H1 (cell line): ENCODE measurements around the gene AANAT. TPM values are rescaled to one million over a fixed set of nuclear protein-coding genes. Genes with fewer than 3 reads are reported as not detected.

ENCODE experiments used
- CTCF ChIA-PET: fragments of 300-600 bp; sonication (Branson Sonifier 250); formaldehyde crosslinking; loops from one replicate; lab custom pipeline; 2021; ENCODE audit not compliant: partially characterized antibody; lab: Charles Lee
- POLR2A ChIA-PET: fragments of 300-600 bp; sonication (Branson Sonifier 250); formaldehyde crosslinking; loops from one replicate; lab custom pipeline; 2021; ENCODE audit warnings: inconsistent platforms; ENCODE audit not compliant: partially characterized antibody; lab: Charles Lee
- DNase-seq, 2 experiments: peaks; one replicate each; pipeline versions ENCODE4 v3.0.0 to v3.0.0-alpha.2; 2010 to 2022; ENCODE audit warnings: low spot score in 2 of 2, low read depth in 1 of 2, mixed read lengths in 1 of 2
- FAIRE-seq: peaks from 2 replicates; lab custom pipeline; 2011; peaks lifted over from hg19 to GRCh38; lab: Jason Lieb, UNC
- H2AFZ ChIP-seq: 2 replicates; pipeline ENCODE4 v1.8.1; 2012; ENCODE audit warnings: low read length, inconsistent platforms
- H2AK5ac ChIP-seq: 2 replicates; pipeline ENCODE4 v1.6.1; 2013; ENCODE audit warnings: low read depth, low read length
- H2BK120ac ChIP-seq: replicated peaks from 2 replicates; pipeline ENCODE3; 2013; ENCODE audit warnings: low read depth, low read length, inconsistent platforms
- H2BK12ac ChIP-seq: 2 replicates; pipeline ENCODE4 v1.6.1; 2013; ENCODE audit warnings: low read depth, low read length
- H2BK15ac ChIP-seq: 2 replicates; pipeline ENCODE4 v1.6.1; 2013; ENCODE audit warnings: low read length
- H2BK20ac ChIP-seq: 2 replicates; pipeline ENCODE4 v1.6.1; 2013; ENCODE audit warnings: low read length
- H2BK5ac ChIP-seq: 2 replicates; pipeline ENCODE4 v1.6.1; 2013; ENCODE audit warnings: low read depth, low read length
- H3K14ac ChIP-seq: 2 replicates; pipeline ENCODE4 v1.6.1; 2013; ENCODE audit warnings: inconsistent platforms; ENCODE audit not compliant: insufficient read length
- H3K18ac ChIP-seq: 2 replicates; pipeline ENCODE4 v1.6.1; 2013; ENCODE audit warnings: low read length; ENCODE audit errors: extremely low read depth
- H3K23ac ChIP-seq: 2 replicates; pipeline ENCODE4 v1.6.1; 2013; ENCODE audit warnings: inconsistent platforms; ENCODE audit not compliant: insufficient read length
- H3K23me2 ChIP-seq: 2 replicates; pipeline ENCODE4 v1.6.1; 2013; ENCODE audit warnings: low read depth, low read length
- H3K27ac ChIP-seq: 2 replicates; pipeline ENCODE4 v1.6.1; 2011; ENCODE audit warnings: low read depth, low read length, inconsistent platforms
- H3K27me3 ChIP-seq, 4 experiments: replicated peaks in 1 of 4; 1 replicate in 1 of 4; 2 replicates in 3 of 4; pipeline versions ENCODE4 v1.6.1 to v1.8.1; 2011 to 2013; ENCODE audit warnings: low read length in 3 of 4, mild to moderate bottlenecking in 3 of 4, inconsistent platforms in 2 of 4, mixed read lengths in 2 of 4, moderate library complexity in 1 of 4; ENCODE audit not compliant: control insufficient read depth in 3 of 4, insufficient read depth in 3 of 4; ENCODE audit errors: extremely low read depth in 1 of 4
- H3K36me3 ChIP-seq, 4 experiments: 2 replicates each; pipeline versions ENCODE4 v1.6.1 to v1.8.1; 2011 to 2013; ENCODE audit warnings: mild to moderate bottlenecking in 4 of 4, low read length in 3 of 4, moderate library complexity in 2 of 4, control low read depth in 1 of 4, inconsistent platforms in 1 of 4; ENCODE audit not compliant: insufficient read depth in 4 of 4, control insufficient read depth in 2 of 4
- H3K4ac ChIP-seq: replicated peaks from 2 replicates; pipeline ENCODE3; 2013; ENCODE audit warnings: low read length, low read depth, mixed read lengths, inconsistent platforms; ENCODE audit not compliant: insufficient read length
- H3K4me1 ChIP-seq, 4 experiments: replicated peaks in 1 of 4; 1 replicate in 1 of 4; 2 replicates in 3 of 4; pipeline versions ENCODE4 v1.6.1 to v1.8.1; 2011 to 2013; ENCODE audit warnings: low read length in 3 of 4, inconsistent platforms in 2 of 4, mixed read lengths in 1 of 4; ENCODE audit not compliant: insufficient read depth in 4 of 4, control insufficient read depth in 3 of 4
- H3K4me2 ChIP-seq, 2 experiments: 2 replicates each; pipeline versions ENCODE4 v1.6.1 to v1.8.1; 2011 to 2013; ENCODE audit warnings: low read depth in 2 of 2, low read length in 2 of 2, control low read depth in 1 of 2, inconsistent platforms in 1 of 2, mild to moderate bottlenecking in 1 of 2; ENCODE audit not compliant: insufficient read depth in 1 of 2
- H3K4me3 ChIP-seq, 4 experiments: fragments of 200-600, 300-600 bp in 1 of 4; sonication (generic), shearing (Covaris generic), sonication (Bioruptor Twin) in 1 of 4; 2 replicates each; pipeline versions ENCODE4 v1.5.1 to v1.8.1; 2011 to 2016; ENCODE audit warnings: low read length in 4 of 4, low read depth in 3 of 4, control low read depth in 2 of 4, inconsistent platforms in 2 of 4, mild to moderate bottlenecking in 2 of 4, mixed read lengths in 1 of 4, moderate library complexity in 1 of 4; ENCODE audit not compliant: insufficient read depth in 2 of 4; ENCODE audit errors: extremely low read depth in 1 of 4
- H3K56ac ChIP-seq: replicated peaks from 2 replicates; pipeline ENCODE3; 2013; ENCODE audit warnings: low read depth, mild to moderate bottlenecking, mixed read lengths, low read length, inconsistent platforms; ENCODE audit not compliant: insufficient read length
- H3K79me1 ChIP-seq: 2 replicates; pipeline ENCODE4 v1.6.1; 2013; ENCODE audit warnings: low read depth, low read length, control low read depth
- H3K79me2 ChIP-seq, 2 experiments: 2 replicates each; pipeline versions ENCODE4 v1.6.1 to v1.8.1; 2012 to 2013; ENCODE audit warnings: low read length in 2 of 2, mild to moderate bottlenecking in 2 of 2, inconsistent platforms in 1 of 2; ENCODE audit not compliant: insufficient read depth in 2 of 2, control insufficient read depth in 1 of 2
- H3K9ac ChIP-seq, 4 experiments: replicated peaks in 1 of 4; 1 replicate in 1 of 4; 2 replicates in 3 of 4; pipeline versions ENCODE4 v1.6.1 to v1.8.1; 2011 to 2013; ENCODE audit warnings: low read depth in 3 of 4, low read length in 3 of 4, control low read depth in 2 of 4, mild to moderate bottlenecking in 2 of 4, moderate library complexity in 2 of 4, inconsistent platforms in 1 of 4; ENCODE audit errors: extremely low read depth in 1 of 4
- H3K9me3 ChIP-seq, 2 experiments: 2 replicates each; pipeline versions ENCODE4 v1.6.1 to v1.8.1; 2012 to 2013; ENCODE audit warnings: mild to moderate bottlenecking in 2 of 2, moderate library complexity in 2 of 2, control low read depth in 1 of 2, inconsistent platforms in 1 of 2, low read depth in 1 of 2, low read length in 1 of 2, mixed read lengths in 1 of 2; ENCODE audit not compliant: insufficient read depth in 2 of 2
- H4K20me1 ChIP-seq, 2 experiments: replicated peaks in 1 of 2; 2 replicates each; pipeline versions ENCODE3 to v1.8.1; 2011 to 2013; ENCODE audit warnings: inconsistent platforms in 2 of 2, low read length in 2 of 2, mild to moderate bottlenecking in 1 of 2; ENCODE audit not compliant: insufficient read depth in 2 of 2, control insufficient read depth in 1 of 2
- H4K5ac ChIP-seq: 2 replicates; pipeline ENCODE4 v1.6.1; 2013; ENCODE audit warnings: low read length, low read depth, mixed read lengths, inconsistent platforms; ENCODE audit not compliant: insufficient read length
- H4K8ac ChIP-seq: 2 replicates; pipeline ENCODE4 v1.8.0; 2013; ENCODE audit warnings: mild to moderate bottlenecking, moderate library complexity, low read length, inconsistent platforms; ENCODE audit not compliant: insufficient read depth; ENCODE audit errors: extremely low read depth
- H4K91ac ChIP-seq: replicated peaks from 2 replicates; pipeline ENCODE3; 2013; ENCODE audit warnings: low read length, mixed read lengths, inconsistent platforms; ENCODE audit not compliant: insufficient read length
- ATF2 ChIP-seq: IDR thresholded peaks from 2 replicates; pipeline ENCODE4 v1.6.1; 2012; ENCODE audit warnings: low read length, inconsistent platforms
- EZH2 ChIP-seq: fragments of 200-600 bp; sonication (generic); IDR thresholded peaks from 2 replicates; pipeline ENCODE4 v1.7.1; 2012; ENCODE audit warnings: low read depth, mild to moderate bottlenecking, moderate library complexity, low read length, inconsistent platforms; ENCODE audit not compliant: severe bottlenecking
- HDAC2 ChIP-seq, 2 experiments: fragments of 300-600 bp in 1 of 2; sonication (generic) in 1 of 2; IDR thresholded peaks; 2 replicates each; pipeline ENCODE4 v1.6.1; 2011 to 2012; ENCODE audit warnings: low read depth in 2 of 2, low read length in 2 of 2, mild to moderate bottlenecking in 2 of 2, moderate library complexity in 2 of 2, borderline replicate concordance in 1 of 2, inconsistent platforms in 1 of 2
- SIX5 ChIP-seq: IDR thresholded peaks from 2 replicates; pipeline ENCODE4 v1.6.1; 2011; ENCODE audit warnings: mild to moderate bottlenecking, low read depth, low read length
- SP2 ChIP-seq: IDR thresholded peaks from 2 replicates; pipeline ENCODE4 v1.6.1; 2012; ENCODE audit warnings: mild to moderate bottlenecking, low read length, inconsistent platforms
- WGBS, 2 experiments: shearing (Covaris generic) in 1 of 2; methylation state at CpG; one replicate each; pipeline versions ENCODE4 v1.1.6 to v1.1.7; 2013 to 2015; ENCODE audit warnings: low lambda C conversion rate in 2 of 2, mixed read lengths in 2 of 2, inconsistent platforms in 1 of 2, low coverage in 1 of 2, missing lambda C conversion rate in 1 of 2; ENCODE audit not compliant: insufficient replicate concordance in 2 of 2, insufficient coverage in 1 of 2, insufficient read length in 1 of 2; ENCODE audit errors: extremely low coverage in 1 of 2, missing lambda C conversion rate in 1 of 2; 5-methylcytosine and 5-hydroxymethylcytosine counted together
- polyA plus RNA-seq, 7 experiments: library from polyadenylated mRNA; depleted of rRNA in 3 of 7; stranded (reverse) in 5 of 7; unstranded in 2 of 7; fragments of >200 nt in 5 of 7; fragments of 200-250 nt in 2 of 7; gene quantifications; 1 replicate in 5 of 7; 2 replicates in 1 of 7; 4 replicates in 1 of 7; pipeline versions ENCODE4 v1.2.1 to v1.2.3, GENCODE V29; 2011 to 2013; ENCODE audit warnings: missing spikeins in 2 of 7, mixed read lengths in 2 of 7
- total RNA-seq: library from RNA; stranded (reverse); fragmentation: NEBNext Ultra II Directional; extraction: Animal tissue kit (Norgen Biotek cat#: 25700); gene quantifications from 2 replicates; pipeline ENCODE4 v1.2.1, GENCODE V29; 2021

AANAT gene
- total and polyA plus RNA-seq, 2 of the 8 experiments (the other 6 are each of a cell fraction or from before 2014, with no cell fraction given), result 0.53 TPM; not detected in 1

DNA sequence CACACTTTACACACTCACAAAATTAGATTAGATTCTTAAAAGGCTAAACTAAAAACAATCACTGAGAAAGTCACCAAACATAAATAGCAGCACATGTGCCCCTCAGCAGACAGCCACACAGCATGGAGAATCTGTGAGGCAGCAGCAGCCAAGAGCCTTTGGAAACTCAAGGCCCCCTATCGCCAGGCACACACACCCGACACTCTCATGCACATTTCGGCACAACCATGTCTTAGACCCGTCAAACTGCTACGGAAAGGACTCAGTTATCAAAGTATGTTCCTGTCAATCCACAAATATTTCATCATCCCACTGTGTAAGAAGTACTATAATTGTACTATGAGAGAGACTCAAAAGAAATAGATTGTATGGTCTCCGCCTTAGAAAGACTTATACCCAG lies 35.4 kb upstream of the AANAT start:
- Histone ChIP-seq H2AFZ (no peak overlapping the region), H3K79me1 (peaks cover 23% of the 10 kb centered on the region), H3K4ac (no peak overlapping the region), H4K5ac (no peak overlapping the region), H3K23me2 (no peaks in the 10 kb centered on the region), H3K9ac (no peak overlapping the region), H2BK5ac (no peak overlapping the region), H4K20me1 (peaks cover 20 to 28% of the 10 kb centered on the region in 2 experiments), H3K9me3 (no peaks in the 10 kb centered on the region), H2BK12ac (no peak overlapping the region), H2AK5ac (no peak overlapping the region), H3K27ac (no peak overlapping the region), H3K18ac (no peak overlapping the region), H3K4me3 (no peak overlapping the region), H4K8ac (no peak overlapping the region), H3K36me3 (no peaks in the 10 kb centered on the region), H3K27me3 (no peaks in the 10 kb centered on the region), H3K4me2 (no peak overlapping the region), H2BK120ac (no peak overlapping the region), H4K91ac (no peak overlapping the region), H3K56ac (no peak overlapping the region), H3K79me2 (peaks cover 10 to 89% of the 10 kb centered on the region in 2 experiments), H3K4me1 (peaks cover 0 to 22% (median 7%) of the 10 kb centered on the region in 4 experiments), H2BK15ac (no peak overlapping the region), H3K14ac (no peak overlapping the region), H3K23ac (no peak overlapping the region), H2BK20ac (no peak overlapping the region)
- DNase-seq (no peak), FAIRE-seq (no peak)
- ChIA-PET POLR2A (no interaction called here), CTCF (interaction anchor here (1.2 to 2.6 kb wide), 5 partner anchors 13 to 62 kb away, joined by 3 to 18 read pairs (median 8); no protein-coding TSS in a partner anchor)
- 84% methylated on average over 6 of the region's 6 CpGs; no CpG with 5 or more reads in 1 of the 2 experiments for WGBS, 2 experiments
- TF ChIP-seq SIX5, result no peak
- no peak for TF ChIP-seq HDAC2 (IDR thresholded peaks at IDR 0.05; ENCODE audit: borderline replicate concordance in 1 of 2, low read depth in 2 of 2, low read length in 2 of 2)
- no peak for TF ChIP-seq ATF2
- TF ChIP-seq SP2, result no peak
- TF ChIP-seq EZH2, result no peak
